Activated CD4-positive, CD25-positive, alpha-beta regulatory T cell treated with anti-CD3 and anti-CD28 coated beads, Interleukin-2, amount 50 U/mL, for 16 hours (primary cell): Measurements from ENCODE around the gene RBM34.

Source experiments
- DNase-seq: peaks from one replicate; pipeline ENCODE4 v3.0.0-alpha.2; 2020; ENCODE audit warnings: low read depth, low spot score

The RBM34 gene

GRCh38 chr1:235152235-235152634 lies 8.8 kb downstream of the RBM34 start:
- DNase-seq, result no peak

GRCh38 chr1:235151033-235151432 lies 10.0 kb downstream of the RBM34 start:
- no peak for DNase-seq

DNA sequence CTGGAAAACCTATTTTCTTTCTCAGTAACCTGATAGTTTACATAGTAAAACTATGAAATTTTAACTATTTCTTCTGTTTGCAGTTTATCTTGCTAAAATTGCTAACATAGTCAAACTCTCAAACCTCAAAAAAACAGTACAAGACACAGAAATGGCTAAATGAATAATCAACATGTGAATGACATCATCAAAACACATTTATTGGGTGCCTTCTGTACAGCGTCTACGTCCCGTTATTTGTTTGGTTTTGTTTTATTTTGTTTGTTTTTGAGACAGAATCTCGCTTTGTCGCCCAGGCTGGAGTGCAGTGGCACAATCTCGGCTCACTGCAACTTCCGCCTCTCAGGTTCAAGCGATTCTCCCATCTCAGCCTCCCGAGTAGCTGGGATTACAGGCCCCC lies 11.2 kb downstream of the RBM34 start:
- no peak for DNase-seq

GRCh38 chr1:235147269-235147668 lies 13.8 kb downstream of the RBM34 start:
- DNase-seq, result no peak

DNA sequence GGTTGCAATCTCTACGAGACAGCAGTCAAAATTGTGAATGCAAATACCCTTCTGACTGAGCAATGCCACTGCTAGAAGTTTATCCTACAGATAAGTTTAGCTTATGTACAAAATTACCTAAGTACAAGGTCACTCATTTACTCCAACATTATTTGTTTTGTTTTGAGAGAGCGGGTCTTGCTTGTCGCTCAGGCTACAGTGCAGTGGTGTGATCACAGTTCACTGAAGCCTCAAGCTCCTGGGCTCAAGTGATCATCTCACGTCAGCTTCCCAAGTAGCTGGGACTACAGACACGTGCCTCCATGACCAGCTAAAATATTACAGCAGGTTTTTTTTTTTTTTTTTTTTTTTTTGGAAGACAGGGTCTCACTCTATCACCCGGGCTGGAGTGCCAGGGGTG lies 15.4 kb downstream of the RBM34 start:
- DNase-seq, result no peak

- no peak for DNase-seq
These were observed 18.1 kb downstream of the RBM34 start for GRCh38 chr1:235142991-235143390.

DNA sequence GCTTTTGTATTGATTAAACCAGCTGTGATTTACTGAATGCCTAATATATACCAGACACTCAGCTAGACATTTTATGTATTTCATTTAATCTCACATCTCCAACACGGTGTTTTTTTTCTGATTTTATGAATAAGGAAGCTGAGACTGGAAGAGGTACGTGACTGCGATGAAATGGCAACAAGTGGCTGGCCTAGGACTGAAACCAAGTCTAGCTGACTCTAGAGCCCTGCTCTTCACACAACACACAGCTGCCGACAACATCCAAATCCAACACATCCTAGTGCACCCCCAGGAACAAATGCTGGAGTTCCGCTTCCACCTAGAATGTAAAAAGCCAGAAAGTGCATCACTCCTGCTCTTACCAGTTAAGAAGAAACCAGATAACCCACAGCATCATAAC lies 21.7 kb downstream of the RBM34 start:
- DNase-seq, result no peak

GRCh38 chr1:235138821-235139220 lies 22.2 kb downstream of the RBM34 start:
- DNase-seq, result no peak

GRCh38 chr1:235136111-235136510 lies 24.9 kb downstream of the RBM34 start:
- no peak for DNase-seq

GRCh38 chr1:235134171-235134570 lies 26.9 kb downstream of the RBM34 start:
- no peak for DNase-seq

GRCh38 chr1:235133086-235133485 lies 28.0 kb downstream of the RBM34 start:
- DNase-seq, result no peak

DNA sequence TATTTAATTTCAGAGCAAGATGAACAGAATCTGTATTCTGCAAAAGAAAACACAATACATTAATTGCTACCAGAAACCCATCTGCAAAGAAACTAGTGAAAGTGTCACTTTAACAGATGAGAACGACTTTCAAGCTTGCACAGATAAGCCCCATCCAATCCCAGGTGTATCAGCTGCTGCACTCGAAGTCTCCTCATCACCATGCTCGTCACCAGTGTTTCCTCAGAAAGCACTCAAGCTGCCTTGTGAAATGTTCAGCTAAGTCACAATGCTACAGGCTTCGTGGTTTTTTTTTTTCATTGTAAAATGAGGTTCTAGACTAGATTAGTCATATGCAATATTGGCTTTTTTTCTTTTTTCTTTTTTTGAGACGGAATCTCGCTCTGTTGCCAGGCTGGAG lies 29.1 kb downstream of the RBM34 start:
- no peak for DNase-seq

DNA sequence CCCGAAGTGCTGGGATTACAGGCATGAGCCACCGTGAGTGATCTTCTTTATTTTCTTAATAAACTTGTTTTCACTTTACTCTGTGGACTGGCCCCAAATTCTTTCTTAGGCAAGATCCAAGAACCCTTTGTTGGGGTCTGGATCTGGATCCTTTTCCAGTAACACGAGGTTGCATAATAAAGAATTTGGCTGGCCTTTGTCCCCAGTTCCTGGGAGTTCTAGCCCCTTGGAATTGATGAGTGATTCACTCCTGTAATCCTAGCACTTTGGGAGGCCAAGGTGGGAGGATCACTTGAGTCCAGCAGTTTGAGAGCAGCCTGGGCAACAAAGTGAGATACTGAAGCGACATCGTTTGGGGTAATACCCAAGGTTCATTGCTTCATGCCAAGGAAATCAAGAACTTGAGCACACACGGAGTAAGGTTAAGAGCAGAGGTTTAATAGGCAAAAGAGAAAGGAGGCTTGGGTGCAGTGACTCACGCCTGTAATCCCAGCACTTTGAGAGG lies 30.2 kb downstream of the RBM34 start:
- no peak for DNase-seq

GRCh38 chr1:235129774-235130570 lies 31.1 kb downstream of the RBM34 start:
- no peak for DNase-seq

- peak; percentile 88 for DNase-seq
These were observed 32.4 kb downstream of the RBM34 start, which contains the start of gene TOMM20 for GRCh38 chr1:235128456-235129328. Gene TOMM20, minus strand, starts transcription at chr1:235128837. Its CDS starts 122 bp downstream, at chr1:235128715.

- DNase-seq, result no peak
These were observed 33.2 kb downstream of the RBM34 start for GRCh38 chr1:235127732-235128455.

- DNase-seq, result no peak
These were observed 33.8 kb downstream of the RBM34 start for GRCh38 chr1:235127203-235127602.

- no peak for DNase-seq
These were observed 36.4 kb downstream of the RBM34 start for GRCh38 chr1:235124665-235125064.

DNA sequence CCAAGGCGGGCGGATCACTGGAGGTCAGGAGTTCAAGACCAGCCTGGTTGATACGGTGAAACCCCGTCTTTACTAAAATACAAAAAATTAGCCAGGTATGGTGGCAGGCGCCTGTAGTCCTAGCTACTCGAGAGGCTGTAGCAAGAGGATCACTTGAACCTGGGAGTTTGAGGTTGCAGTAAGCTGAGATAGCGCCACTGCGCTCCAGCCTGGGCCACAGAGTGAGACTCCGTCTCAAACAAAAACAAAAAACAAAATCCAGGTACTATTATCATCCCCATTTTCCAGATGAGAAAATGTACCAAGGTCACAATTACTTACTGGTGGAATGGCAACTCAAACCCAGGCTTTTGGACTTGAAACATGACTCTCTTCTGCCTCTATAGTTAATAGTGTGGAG lies 36.9 kb downstream of the RBM34 start:
- DNase-seq, result no peak

- DNase-seq, result no peak
These were observed 38.7 kb downstream of the RBM34 start for GRCh38 chr1:235122348-235122747.

DNA sequence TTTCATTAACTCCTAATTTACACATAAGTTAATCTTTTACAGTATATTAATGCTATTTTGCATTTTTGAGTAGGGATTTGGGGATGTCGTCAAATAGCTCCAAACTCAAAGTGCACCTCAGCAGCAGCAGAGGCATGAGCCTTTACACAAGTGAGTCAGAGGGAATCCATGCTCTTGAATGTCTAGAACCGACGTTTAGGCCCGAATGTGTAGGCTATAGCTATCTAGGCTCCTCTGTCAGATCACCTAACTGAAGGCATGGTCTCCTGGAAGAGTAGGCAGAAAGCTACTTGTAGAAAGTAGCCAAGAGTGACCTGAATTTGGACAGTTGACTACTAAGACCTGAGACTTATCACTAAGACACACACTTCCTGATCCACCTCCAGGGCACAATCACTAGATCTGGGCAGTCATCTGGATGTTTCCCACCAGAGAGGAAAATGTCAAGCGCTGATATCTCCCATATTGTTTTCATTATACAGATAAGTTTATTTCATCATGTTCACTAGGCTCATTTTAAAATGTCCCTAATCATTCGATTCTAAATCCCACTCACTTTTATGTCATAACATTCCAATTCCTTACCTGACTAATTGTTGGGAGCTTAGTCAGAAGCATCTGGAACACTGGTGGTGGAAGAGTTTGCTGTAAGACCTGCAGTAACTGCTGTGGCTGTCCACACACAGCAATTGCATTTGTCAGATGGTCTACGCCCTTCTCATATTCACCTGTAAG lies 47.7 kb downstream of the RBM34 start:
- DNase-seq, result no peak
